ENCODE data around the gene MED22. TPM values are rescaled to one million over a fixed set of nuclear protein-coding genes. Genes with fewer than 3 reads are reported as not detected.
A peak's percentile ranks its signal among the peaks of the same experiment; 100 is the strongest.

MED22 gene
- total and polyA plus RNA-seq, 8 donors = 21.8 to 29.2 (median 26.3) TPM

GRCh38 chr9:133360400-133361393 lies 12.8 kb upstream of the MED22 start:
- no peak for ATAC-seq
- no peaks in the 10 kb centered on the region for H3K27me3 ChIP-seq
- H3K9me3 ChIP-seq = no peaks in the 10 kb centered on the region
- peaks cover 0 to 65% of the 10 kb centered on the region in 2 donors for H3K36me3 ChIP-seq
- intact Hi-C loops (cut with DNase I) = no loop called here
- DNase-seq = peak in 1 of 4 donors; percentile 24
- no peak for TF ChIP-seq CTCF (IDR thresholded peaks at IDR 0.05)
- H3K4me1 ChIP-seq = peaks cover 10 to 28% of the 10 kb centered on the region in 2 donors
- H3K27ac ChIP-seq = no peak overlapping the region
- no peak overlapping the region for H3K4me3 ChIP-seq

GRCh38 chr9:133359399-133360175 lies 11.7 kb upstream of the MED22 start:
- no peak overlapping the region for H3K4me3 ChIP-seq
- H3K4me1 ChIP-seq = peaks cover 20 to 37% of the 10 kb centered on the region in 2 donors
- peaks cover 0 to 54% of the 10 kb centered on the region in 2 donors for H3K36me3 ChIP-seq
- H3K9me3 ChIP-seq = no peaks in the 10 kb centered on the region
- ATAC-seq = no peak
- DNase-seq = peak in 1 of 4 donors; percentile 65
- intact Hi-C loops (cut with DNase I) = no loop called here
- H3K27me3 ChIP-seq = no peaks in the 10 kb centered on the region
- no peak for TF ChIP-seq CTCF (IDR thresholded peaks at IDR 0.05)
- no peak overlapping the region for H3K27ac ChIP-seq

GRCh38 chr9:133357656-133358055 lies 9.7 kb upstream of the MED22 start:
- DNase-seq = peak in 1 of 4 donors; percentile 65
- no peak for TF ChIP-seq CTCF (IDR thresholded peaks at IDR 0.05)
- peaks cover 0 to 48% of the 10 kb centered on the region in 2 donors for H3K36me3 ChIP-seq
- H3K27me3 ChIP-seq = no peaks in the 10 kb centered on the region
- intact Hi-C loops (cut with DNase I) = no loop called here
- ATAC-seq = no peak
- H3K27ac ChIP-seq = no peak overlapping the region
- no peaks in the 10 kb centered on the region for H3K9me3 ChIP-seq
- H3K4me3 ChIP-seq = peak overlapping the region in 1 of 2 donors; percentile 87
- peaks cover 20 to 39% of the 10 kb centered on the region in 2 donors for H3K4me1 ChIP-seq

- no peak for TF ChIP-seq CTCF (IDR thresholded peaks at IDR 0.05)
- Histone ChIP-seq H3K27me3 (no peaks in the 10 kb centered on the region), H3K4me1 (peaks cover 20 to 39% of the 10 kb centered on the region in 2 donors), H3K4me3 (peak within 1 kb of the TSS; percentile 74 to 87), H3K36me3 (peaks cover 0 to 48% of the 10 kb centered on the region in 2 donors), H3K27ac (peak within 1 kb of the TSS; percentile 33 to 84), H3K9me3 (no peaks in the 10 kb centered on the region)
- intact Hi-C loops (cut with DNase I) = no loop called here
- DNase-seq (peak; percentile 73 to 99 (median 88)), ATAC-seq (peak; percentile 95)
These were observed 8.6 kb upstream of the MED22 start, which contains the start of the genes SURF1 and SURF2 for GRCh38 chr9:133356391-133357091. Gene SURF1, minus strand, starts transcription at chr9:133356487. Its CDS starts 34 bp downstream, at chr9:133356453. Gene SURF2, plus strand, starts transcription at chr9:133356550. Its CDS starts 43 bp downstream, at chr9:133356593.
